Ovary (tissue), 9 donors: Measurements from ENCODE around the gene ARL10. TPM values are rescaled to one million over a fixed set of nuclear protein-coding genes. Genes with fewer than 3 reads are reported as not detected.

Source experiments
- DNase-seq, 5 donors: peaks; one replicate each; pipeline ENCODE4 v3.0.0-alpha.2; 2019 to 2020
- H3K27ac ChIP-seq, 2 donors: fragments of 200-600 bp; one replicate each; pipeline versions ENCODE4 v1.5.1 to v1.8.0; 2019 to 2022
- H3K27me3 ChIP-seq: fragments of 200-600 bp; one replicate; pipeline ENCODE4 v1.8.0; 2022
- H3K36me3 ChIP-seq: fragments of 200-600 bp; sonication (generic); one replicate; pipeline ENCODE4 v1.5.1; 2019
- H3K4me1 ChIP-seq: one replicate; pipeline ENCODE4 v1.8.1; 2013; ENCODE audit warnings: mild to moderate bottlenecking, moderate library complexity; ENCODE audit not compliant: insufficient read depth
- H3K4me3 ChIP-seq: fragments of 200-600 bp; sonication (generic); one replicate; pipeline ENCODE4 v1.5.1; 2017
- H3K9me3 ChIP-seq, 2 donors: fragments of 200-600 bp in 1 of 2; sonication (generic) in 1 of 2; one replicate each; pipeline versions ENCODE4 v1.5.1 to v1.8.1; 2013 to 2019; ENCODE audit warnings: mild to moderate bottlenecking in 1 of 2, moderate library complexity in 1 of 2
- EP300 ChIP-seq: sonication (generic); formaldehyde crosslinking; IDR thresholded peaks from one replicate; pipeline ENCODE4 v1.6.1; 2017; ENCODE audit warnings: antibody characterized with exemption
- POLR2A ChIP-seq: fragments of 450-650 bp; IDR thresholded peaks from one replicate; pipeline ENCODE4 v1.6.1; 2017; ENCODE audit warnings: antibody characterized with exemption, mild to moderate bottlenecking, moderate library complexity
- WGBS, 3 donors: extraction: QIAGEN DNeasy Blood & Tissue Kit in 1 of 3; methylation state at CpG; one replicate each; pipeline versions ENCODE4 v1.1.5 to v1.1.7; 2013 to 2017; 5-methylcytosine and 5-hydroxymethylcytosine counted together
- intact Hi-C, 4 donors: fragments of 100-400 bp; cut with DNase I; formaldehyde crosslinking; loops; one replicate each; pipeline versions ENCODE4 v1.11.0 to v1.15.1; 2022 to 2023
- polyA plus RNA-seq, 2 donors: library from polyadenylated mRNA; stranded (reverse); fragments of 200-250 nt in 1 of 2; fragments of 350-450 nt in 1 of 2; fragmentation: Illumina TruSeq in 1 of 2; extraction: RNeasy Lipid Tissue Mini Kit (QIAGEN cat#74804) in 1 of 2; gene quantifications; one replicate each; pipeline ENCODE4 v1.2.3, GENCODE V29; 2013 to 2014
- total RNA-seq, 7 donors: library from RNA; depleted of rRNA in 2 of 7; stranded (reverse); fragments of >200 nt in 2 of 7; fragmentation: NEBNext Ultra II Directional in 3 of 7; extraction: Animal tissue kit (Norgen Biotek cat#: 25700) in 3 of 7; gene quantifications; one replicate each; pipeline versions ENCODE4 v1.1.0 to v1.2.4, GENCODE V29; 2016 to 2023
- TF ChIP-seq, protein P1 (sequence below), 3 donors: fragments of 450-650 bp in 2 of 3; fragments of 200-600 bp in 1 of 3; IDR thresholded peaks; one replicate each; pipeline versions ENCODE4 v1.5.1 to v1.8.0; 2016 to 2022; ENCODE audit warnings: antibody characterized with exemption in 3 of 3, mild to moderate bottlenecking in 1 of 3
- donor health status: DM: no; HTN: no; CAD: no; lungs with moderate emphysema.
- donor health status: DM: no; HTN: no; CAD: no.
- donor health status: Bipolar disorder and iron deficiency.
- donor health status: DM: yes; HTN: yes; CAD: no.
- donor health status: DM: no; HTN: no; CAD: no.
- donor health status: DM: yes; HTN: yes; CAD: no.

ARL10 gene
- total and polyA plus RNA-seq, 9 donors = 4.0 to 26.7 (median 17.7) TPM

- DNase-seq = no peak
- no peaks in the 10 kb centered on the region for H3K9me3 ChIP-seq
- WGBS, 3 donors = 94 to 97% (median 95%) methylated on average over 3 of the region's 3 CpGs
- H3K4me3 ChIP-seq = no peak overlapping the region
- no peak overlapping the region for H3K27ac ChIP-seq
- no peaks in the 10 kb centered on the region for H3K36me3 ChIP-seq
- no peak for TF ChIP-seq POLR2A
- TF ChIP-seq EP300 = no peak
- TF ChIP-seq, protein P1, sequence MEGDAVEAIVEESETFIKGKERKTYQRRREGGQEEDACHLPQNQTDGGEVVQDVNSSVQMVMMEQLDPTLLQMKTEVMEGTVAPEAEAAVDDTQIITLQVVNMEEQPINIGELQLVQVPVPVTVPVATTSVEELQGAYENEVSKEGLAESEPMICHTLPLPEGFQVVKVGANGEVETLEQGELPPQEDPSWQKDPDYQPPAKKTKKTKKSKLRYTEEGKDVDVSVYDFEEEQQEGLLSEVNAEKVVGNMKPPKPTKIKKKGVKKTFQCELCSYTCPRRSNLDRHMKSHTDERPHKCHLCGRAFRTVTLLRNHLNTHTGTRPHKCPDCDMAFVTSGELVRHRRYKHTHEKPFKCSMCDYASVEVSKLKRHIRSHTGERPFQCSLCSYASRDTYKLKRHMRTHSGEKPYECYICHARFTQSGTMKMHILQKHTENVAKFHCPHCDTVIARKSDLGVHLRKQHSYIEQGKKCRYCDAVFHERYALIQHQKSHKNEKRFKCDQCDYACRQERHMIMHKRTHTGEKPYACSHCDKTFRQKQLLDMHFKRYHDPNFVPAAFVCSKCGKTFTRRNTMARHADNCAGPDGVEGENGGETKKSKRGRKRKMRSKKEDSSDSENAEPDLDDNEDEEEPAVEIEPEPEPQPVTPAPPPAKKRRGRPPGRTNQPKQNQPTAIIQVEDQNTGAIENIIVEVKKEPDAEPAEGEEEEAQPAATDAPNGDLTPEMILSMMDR (IDR thresholded peaks at IDR 0.05) = no peak
- H3K27me3 ChIP-seq = no peaks in the 10 kb centered on the region
- peaks cover 2% of the 10 kb centered on the region for H3K4me1 ChIP-seq
- intact Hi-C loops = no loop called here
These were observed 44.7 kb upstream of the ARL10 start for GRCh38 chr5:176320577-176320976.

- H3K27me3 ChIP-seq = no peaks in the 10 kb centered on the region
- DNase-seq = no peak
- TF ChIP-seq, protein P1 (IDR thresholded peaks at IDR 0.05) = no peak
- no peak for TF ChIP-seq EP300
- no peak for TF ChIP-seq POLR2A
- intact Hi-C loops = no loop called here
- no peaks in the 10 kb centered on the region for H3K9me3 ChIP-seq
- no peak overlapping the region for H3K4me3 ChIP-seq
- no peak overlapping the region for H3K27ac ChIP-seq
- H3K4me1 ChIP-seq = no peaks in the 10 kb centered on the region
- H3K36me3 ChIP-seq = no peaks in the 10 kb centered on the region
These were observed 31.1 kb upstream of the ARL10 start for GRCh38 chr5:176334031-176334770.

GRCh38 chr5:176337913-176338312, 27.4 kb upstream of the ARL10 start:
- Histone ChIP-seq H3K9me3 (no peaks in the 10 kb centered on the region), H3K4me3 (no peak overlapping the region), H3K36me3 (no peaks in the 10 kb centered on the region), H3K4me1 (no peaks in the 10 kb centered on the region), H3K27me3 (no peaks in the 10 kb centered on the region), H3K27ac (no peak overlapping the region)
- no peak for DNase-seq
- intact Hi-C loops = no loop called here
- WGBS, 3 donors = 30 to 41% (median 32%) methylated on average over 1 of the region's 1 CpG
- TF ChIP-seq EP300 (no peak), POLR2A (no peak)
- TF ChIP-seq, protein P1 (IDR thresholded peaks at IDR 0.05) = no peak

DNA sequence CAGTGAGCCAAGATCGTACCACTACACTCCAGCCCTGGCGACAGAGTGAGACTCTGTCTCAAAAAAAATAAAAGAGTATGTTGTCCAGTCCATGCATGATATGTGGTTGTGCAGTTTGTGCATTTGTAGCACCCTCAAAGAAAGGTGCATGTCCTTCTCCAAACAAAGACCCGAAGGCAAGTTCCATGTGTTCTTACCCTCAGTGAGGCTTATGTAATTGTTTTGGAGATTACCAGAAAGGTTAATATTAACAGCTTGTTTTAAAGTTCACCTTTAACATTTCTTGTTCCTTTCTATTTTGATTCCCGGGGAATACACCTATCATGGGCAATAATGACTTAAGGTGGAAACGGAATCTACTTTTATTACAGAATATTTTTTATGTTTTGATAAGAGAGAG, 26.0 kb upstream of the ARL10 start:
- no peaks in the 10 kb centered on the region for H3K4me1 ChIP-seq
- H3K27ac ChIP-seq = no peak overlapping the region
- no peaks in the 10 kb centered on the region for H3K27me3 ChIP-seq
- intact Hi-C loops = no loop called here
- no peak for DNase-seq
- no peaks in the 10 kb centered on the region for H3K36me3 ChIP-seq
- WGBS, 3 donors = 80 to 88% (median 83%) methylated on average over 5 of the region's 5 CpGs
- TF ChIP-seq EP300 (no peak), POLR2A (no peak)
- TF ChIP-seq, protein P1 (IDR thresholded peaks at IDR 0.05) = no peak
- H3K4me3 ChIP-seq = no peak overlapping the region
- H3K9me3 ChIP-seq = no peaks in the 10 kb centered on the region
